ENCODE measurements around the gene HAGHL. TPM values are rescaled to one million over a fixed set of nuclear protein-coding genes. Genes with fewer than 3 reads are reported as not detected.
A peak's percentile ranks its signal among the peaks of the same experiment; 100 is the strongest.

Gene HAGHL, protein sequence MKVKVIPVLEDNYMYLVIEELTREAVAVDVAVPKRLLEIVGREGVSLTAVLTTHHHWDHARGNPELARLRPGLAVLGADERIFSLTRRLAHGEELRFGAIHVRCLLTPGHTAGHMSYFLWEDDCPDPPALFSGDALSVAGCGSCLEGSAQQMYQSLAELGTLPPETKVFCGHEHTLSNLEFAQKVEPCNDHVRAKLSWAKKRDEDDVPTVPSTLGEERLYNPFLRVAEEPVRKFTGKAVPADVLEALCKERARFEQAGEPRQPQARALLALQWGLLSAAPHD
- 1 to 10 TPM; 2.1 to 7.3 (median 3.5) TPM for polyA plus RNA-seq (ENCODE audit: insufficient read depth in 1 of 5, insufficient read length in 5 of 5, low replicate concordance in 1 of 5)
- long read RNA-seq, donor 1 = 0 reads
- long read RNA-seq, donor 2 = 0 reads
- long read RNA-seq, donor 3, partial matches to known transcripts = 0 of 1 reads
- long read RNA-seq, donor 3, other reads (novel, unspliced or antisense) = 0 of 1 reads
- long read RNA-seq, donor 4 = 0 reads
- long read RNA-seq, donor 5, partial matches to known transcripts = 8 of 17 reads
- long read RNA-seq, donor 5, other reads (novel, unspliced or antisense) = 8 of 17 reads
- long read RNA-seq, donor 6 = 0 reads
- long read RNA-seq, donor 7, partial matches to known transcripts = 0 of 1 reads
- long read RNA-seq, donor 7, other reads (novel, unspliced or antisense) = 0 of 1 reads
- long read RNA-seq, donor 8 = 0 reads

DNA sequence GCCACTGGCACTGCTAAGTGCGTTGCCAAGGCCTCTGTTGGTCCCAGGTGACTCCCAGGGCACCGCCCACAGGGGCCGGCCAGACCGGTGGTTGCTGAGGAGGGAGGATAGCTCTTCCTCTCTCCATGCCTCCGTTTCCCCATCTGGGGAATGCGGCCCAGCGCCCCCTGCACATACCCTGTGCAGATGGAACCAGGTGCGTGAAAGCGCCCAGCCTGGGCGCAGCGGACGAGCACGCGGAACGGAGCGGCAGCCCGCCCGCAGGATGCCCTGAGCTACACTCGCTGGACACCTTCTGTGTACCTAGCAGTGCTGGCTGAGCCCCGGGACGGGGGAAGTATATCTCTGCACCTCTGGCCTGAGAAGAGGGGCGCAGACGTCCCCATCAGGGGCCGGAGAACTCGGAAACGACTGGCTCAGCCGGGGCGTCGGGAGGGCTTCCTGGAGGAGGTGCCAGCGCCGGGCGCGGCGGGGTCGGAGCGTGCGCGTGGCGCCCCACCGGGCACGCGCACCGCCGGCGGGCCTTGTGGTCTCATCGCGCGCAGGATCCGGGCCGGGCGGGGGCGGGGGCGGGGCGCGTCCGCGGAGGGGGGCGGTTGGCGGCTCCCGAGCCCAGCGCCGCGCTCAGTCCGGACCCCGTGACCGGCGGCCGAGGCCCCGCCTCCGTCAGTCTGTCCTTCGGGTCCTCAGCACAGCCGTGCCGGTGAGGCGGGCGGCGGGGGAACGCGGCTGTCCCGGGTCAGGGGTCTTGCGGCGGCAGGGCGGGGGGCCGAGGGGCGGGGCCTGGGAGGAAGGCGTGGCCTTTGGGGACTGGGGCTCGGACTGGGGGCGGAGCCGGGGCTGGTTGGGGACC, at the start of gene HAGHL, which contains the start of gene CCDC78:
Gene HAGHL, plus strand, starts transcription at position 669 of the 853 bp plus-strand sequence. CDS start 404 bp downstream, outside the sequence.
Gene CCDC78, minus strand, starts transcription at position 6 of the 853 bp plus-strand sequence. CDS start 76 bp downstream, outside the sequence.
- no peak for DNase-seq

DNA sequence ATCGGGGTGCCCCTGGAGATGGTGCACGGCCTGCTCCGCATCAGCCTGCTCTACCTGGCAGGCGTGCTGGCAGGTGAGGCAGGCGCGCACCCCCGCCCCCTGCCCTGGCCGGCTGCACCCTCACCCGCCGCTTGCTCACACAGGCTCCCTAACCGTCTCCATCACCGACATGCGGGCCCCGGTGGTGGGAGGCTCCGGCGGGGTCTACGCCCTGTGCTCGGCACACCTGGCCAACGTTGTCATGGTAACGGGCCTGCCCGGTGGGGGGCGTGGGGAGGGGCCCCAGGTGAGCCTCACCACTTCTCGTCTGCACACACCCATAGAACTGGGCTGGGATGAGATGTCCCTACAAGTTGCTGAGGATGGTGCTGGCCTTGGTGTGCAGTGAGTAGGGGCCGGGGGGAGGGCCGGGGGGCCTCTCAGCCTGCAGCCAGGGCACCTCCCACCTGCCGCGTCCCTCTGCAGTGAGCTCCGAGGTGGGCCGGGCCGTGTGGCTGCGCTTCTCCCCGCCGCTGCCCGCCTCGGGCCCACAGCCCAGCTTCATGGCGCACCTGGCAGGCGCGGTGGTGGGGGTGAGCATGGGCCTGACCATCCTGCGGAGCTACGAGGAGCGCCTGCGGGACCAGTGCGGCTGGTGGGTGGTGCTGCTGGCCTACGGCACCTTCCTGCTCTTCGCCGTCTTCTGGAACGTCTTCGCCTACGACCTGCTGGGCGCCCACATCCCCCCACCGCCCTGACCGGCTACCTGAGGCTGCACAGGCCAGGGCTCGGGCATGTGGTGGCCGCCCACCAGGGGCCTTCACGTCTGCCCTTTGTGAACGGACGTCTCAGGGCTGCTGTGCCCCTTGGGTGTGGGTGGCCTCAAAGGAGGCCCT, 49.4 kb upstream of the HAGHL start:
- no peak for DNase-seq

DNA sequence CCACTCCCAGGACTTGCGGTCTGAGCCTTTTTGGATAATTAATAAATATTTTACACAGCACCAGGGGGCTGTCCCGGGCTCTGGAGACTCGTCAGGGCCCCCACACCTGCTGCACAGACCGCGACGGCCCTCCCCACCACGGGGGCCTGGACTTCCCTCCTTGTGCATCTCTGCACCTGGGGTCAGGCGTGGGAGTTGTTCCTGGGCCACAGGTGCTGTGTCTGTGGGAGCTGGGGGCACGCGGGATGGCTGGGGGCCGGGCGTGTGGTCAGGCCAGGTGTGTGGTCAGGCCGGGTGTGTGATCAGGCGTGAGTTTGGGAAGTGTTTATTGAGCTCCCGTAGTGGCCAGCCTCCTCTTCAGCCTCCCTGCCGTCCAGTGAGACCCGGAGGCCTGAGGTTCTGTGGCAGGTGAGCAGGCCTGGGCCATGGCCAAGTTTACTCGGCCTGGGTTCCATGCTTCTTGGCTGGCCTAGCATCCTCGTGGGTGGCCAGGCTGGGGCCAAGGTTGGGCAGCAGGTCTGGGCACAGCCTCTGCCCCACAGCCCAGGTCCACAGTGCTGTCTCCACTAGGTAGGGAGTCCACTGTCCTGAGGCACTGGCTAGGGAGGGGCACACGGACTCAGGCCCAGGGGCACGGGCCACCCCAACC, 48.6 kb upstream of the HAGHL start:
- no peak for DNase-seq

DNA sequence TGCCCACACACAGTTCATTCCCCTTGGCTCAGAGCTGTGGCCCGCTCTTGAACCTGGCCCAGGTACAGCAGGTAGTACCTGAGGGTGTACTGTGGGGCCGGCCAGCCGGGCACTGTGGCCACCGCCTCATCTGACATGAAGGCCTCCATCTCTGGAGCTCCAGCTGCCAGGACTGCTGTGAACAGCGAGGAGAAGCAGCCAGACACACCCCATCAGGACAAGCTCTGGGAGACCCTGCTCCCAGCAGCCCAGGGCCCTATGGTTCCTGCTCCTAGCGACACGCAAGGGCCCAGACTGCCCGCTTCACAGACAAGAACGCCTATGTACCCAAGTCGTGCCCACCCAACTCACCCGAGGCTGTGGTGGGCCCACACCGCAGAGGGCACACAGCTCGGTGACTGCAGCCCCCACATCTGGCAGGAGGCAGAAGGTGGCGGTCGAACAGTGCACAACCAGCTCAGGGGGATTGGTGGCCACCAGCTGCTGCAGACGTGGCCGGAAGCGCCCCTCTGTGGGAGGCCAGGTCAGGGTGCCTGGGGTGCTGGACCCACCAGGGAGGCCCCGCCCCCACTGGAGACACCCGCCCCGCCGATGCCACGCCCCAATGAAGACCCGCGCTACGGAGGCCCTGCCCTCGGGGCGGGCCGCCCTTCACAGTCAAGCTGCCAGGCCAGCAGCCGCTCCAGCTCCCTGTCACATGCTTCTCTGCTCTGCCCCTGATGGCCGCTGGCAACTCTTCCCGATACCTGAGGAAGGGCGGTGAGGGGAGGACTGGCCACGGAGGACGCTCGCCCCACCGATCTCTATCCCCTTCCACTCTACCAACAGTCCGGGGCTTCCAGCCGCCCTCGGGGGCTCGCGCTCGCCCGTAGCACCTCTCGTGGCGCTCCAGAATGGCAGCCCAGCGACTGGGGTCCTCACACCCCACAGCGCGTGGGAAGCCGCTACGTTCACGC, 47.8 kb upstream of the HAGHL start:
- peak; percentile 81 to 83 for DNase-seq

DNA sequence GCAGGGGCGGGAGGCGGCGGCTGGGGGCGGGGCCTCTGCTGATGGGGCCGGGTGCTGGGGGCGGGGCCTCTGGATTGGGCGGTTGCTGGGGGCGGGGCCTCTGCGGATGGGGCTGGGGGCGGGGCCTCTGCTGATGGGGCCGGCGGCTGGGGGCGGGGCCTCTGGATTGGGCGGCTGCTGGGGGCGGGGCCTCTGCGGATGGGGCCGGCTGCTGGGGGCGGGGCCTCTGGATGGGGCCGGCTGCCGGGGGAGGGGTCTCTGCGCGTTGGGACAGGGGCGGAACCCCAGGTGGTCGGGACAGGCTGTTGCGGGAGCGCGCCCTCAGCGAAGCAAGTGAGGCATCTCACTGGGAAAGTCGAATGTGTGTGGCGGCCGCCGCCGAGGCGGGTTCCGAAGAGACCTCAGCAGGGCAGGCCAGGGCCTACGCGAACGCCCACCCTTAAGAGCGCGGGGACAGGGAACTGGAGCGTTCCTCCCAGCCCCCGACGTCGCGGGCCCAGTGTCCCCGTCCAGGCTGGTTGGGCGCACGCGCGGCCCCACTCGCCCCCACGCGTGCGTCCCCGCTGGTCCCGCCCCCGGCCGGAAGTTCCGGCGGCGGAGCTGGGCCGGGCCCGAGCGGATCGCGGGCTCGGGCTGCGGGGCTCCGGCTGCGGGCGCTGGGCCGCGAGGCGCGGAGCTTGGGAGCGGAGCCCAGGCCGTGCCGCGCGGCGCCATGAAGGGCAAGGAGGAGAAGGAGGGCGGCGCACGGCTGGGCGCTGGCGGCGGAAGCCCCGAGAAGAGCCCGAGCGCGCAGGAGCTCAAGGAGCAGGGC, 46.9 kb upstream of the HAGHL start, which contains the start of gene STUB1:
Gene STUB1, plus strand, starts transcription at position 597 of the 811 bp plus-strand sequence. Its CDS starts 116 bp downstream, at position 713.
- peak; percentile 77 to 83 for DNase-seq

DNA sequence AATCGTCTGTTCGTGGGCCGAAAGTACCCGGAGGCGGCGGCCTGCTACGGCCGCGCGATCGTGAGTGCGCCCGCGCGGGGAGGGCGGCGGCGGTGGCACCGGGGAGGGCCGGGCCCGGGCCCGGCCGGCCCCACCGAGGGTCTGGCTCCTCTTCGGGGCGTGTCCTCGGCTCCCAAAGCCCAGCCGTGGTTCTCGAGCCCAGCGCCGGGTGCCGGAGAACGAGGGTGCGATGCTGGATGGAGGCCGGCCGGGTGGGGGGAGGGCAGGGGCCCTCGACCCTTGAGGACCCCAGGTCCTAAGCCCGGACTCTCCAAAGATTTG, 46.3 kb upstream of the HAGHL start:
- no peak for DNase-seq

DNA sequence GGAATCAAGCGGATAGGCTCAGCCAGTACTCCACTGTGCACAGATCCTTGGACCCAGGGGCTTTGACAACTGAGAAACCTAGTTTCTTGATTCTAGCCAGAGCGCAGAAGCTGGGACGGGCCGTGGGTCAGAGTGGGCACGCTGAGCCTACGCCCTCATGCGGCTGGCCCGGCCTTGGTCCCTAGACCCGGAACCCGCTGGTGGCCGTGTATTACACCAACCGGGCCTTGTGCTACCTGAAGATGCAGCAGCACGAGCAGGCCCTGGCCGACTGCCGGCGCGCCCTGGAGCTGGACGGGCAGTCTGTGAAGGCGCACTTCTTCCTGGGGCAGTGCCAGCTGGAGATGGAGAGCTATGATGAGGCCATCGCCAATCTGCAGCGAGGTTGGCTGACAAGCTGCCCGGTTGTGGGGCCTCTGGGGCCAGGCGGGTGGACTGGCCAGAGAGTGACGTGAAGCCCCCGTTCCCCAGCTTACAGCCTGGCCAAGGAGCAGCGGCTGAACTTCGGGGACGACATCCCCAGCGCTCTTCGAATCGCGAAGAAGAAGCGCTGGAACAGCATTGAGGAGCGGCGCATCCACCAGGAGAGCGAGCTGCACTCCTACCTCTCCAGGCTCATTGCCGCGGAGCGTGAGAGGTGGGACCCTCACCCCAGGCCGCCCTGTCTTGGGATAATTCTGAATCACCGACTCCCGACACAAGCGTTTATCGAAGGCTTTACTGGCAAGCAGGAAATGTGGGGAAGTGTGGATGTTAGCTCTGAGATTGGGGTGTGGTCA, 45.8 kb upstream of the HAGHL start:
- DNase-seq = no peak

DNA sequence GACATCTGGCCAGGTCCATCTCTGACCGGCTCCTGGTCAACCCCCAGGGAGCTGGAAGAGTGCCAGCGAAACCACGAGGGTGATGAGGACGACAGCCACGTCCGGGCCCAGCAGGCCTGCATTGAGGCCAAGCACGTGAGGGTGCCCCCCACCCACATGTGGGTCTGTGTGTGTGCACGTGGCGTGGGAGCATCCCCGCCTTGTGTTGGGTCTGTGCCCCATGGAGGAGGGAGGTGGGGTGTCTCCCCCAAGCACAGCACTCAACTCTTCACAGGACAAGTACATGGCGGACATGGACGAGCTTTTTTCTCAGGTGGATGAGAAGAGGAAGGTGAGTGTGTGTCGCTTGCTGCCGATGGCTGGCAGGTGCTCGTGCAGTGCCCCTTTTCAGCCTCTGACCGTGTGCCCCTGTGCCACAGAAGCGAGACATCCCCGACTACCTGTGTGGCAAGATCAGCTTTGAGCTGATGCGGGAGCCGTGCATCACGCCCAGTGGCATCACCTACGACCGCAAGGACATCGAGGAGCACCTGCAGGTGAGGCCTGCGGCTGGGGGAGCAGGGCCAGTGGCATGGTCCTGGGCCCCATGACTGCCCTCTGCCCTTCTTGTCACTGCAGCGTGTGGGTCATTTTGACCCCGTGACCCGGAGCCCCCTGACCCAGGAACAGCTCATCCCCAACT, 45.0 kb upstream of the HAGHL start:
- no peak for DNase-seq

DNA sequence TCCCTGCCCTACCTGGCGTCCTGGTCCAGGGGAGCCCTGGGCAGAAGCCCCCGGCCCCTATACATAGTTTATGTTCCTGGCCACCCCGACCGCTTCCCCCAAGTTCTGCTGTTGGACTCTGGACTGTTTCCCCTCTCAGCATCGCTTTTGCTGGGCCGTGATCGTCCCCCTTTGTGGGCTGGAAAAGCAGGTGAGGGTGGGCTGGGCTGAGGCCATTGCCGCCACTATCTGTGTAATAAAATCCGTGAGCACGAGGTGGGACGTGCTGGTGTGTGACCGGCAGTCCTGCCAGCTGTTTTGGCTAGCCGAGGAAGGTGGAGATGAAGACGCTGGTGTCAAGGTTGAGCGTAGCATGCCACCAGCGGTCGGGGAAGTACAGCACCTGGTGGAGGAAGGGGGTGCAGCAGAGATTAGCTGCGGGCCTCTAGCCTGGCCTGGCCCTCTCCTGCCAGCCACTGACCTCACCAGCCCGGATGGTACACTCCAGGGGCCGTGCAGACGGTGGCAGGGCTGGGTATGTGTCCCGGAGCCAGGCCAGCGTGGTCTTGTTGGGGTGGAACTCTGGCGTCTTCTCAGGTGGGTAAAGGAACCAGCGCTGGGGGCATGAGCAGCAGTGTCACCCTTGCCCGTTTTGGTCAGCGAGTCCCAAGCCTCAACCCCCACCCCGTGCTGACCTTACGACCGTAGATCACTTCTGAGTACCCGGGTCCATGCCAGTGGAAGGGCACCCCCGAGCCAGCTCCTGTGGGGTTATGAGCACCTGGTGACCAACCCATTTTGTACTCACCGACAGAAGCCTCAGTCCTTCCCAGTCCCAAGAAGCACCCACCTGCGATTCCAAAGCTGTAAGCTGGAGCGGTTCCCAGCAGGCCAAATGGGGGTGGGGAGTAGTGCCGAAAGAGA, 44.2 kb upstream of the HAGHL start:
- DNase-seq = no peak

DNA sequence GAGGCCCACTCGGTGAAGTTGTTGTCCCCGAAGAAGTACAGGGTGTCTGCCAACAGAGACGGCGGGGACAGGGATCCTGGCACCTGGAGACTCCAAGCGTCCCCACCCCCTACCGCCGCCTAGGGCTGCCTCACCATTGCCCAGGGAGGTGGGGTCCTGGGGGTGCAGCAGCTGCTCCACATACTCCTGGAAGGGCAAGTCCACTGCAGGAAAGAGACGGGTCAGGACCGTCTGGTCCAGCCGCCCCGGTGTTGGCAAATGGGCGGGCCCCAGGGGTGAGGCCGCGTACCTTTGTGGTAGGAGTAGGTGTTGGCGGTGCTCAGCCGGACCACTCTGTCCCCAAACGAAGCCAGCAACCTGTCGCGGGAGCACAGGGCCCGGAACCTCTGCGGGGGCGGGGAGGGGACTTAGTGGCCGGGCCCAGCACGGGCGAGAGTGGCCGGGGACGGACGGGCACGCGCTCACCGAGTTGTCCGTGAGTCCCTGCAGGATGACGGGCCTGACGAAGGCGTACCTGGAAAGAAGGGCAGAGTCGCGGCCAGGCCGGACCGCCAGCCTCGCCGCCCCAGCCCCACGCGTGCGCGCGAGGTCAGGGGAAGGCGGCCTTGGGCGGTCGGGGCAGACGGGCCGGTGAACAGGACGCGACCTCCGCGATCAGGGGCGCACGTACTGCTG, 43.4 kb upstream of the HAGHL start:
- DNase-seq = no peak

DNA sequence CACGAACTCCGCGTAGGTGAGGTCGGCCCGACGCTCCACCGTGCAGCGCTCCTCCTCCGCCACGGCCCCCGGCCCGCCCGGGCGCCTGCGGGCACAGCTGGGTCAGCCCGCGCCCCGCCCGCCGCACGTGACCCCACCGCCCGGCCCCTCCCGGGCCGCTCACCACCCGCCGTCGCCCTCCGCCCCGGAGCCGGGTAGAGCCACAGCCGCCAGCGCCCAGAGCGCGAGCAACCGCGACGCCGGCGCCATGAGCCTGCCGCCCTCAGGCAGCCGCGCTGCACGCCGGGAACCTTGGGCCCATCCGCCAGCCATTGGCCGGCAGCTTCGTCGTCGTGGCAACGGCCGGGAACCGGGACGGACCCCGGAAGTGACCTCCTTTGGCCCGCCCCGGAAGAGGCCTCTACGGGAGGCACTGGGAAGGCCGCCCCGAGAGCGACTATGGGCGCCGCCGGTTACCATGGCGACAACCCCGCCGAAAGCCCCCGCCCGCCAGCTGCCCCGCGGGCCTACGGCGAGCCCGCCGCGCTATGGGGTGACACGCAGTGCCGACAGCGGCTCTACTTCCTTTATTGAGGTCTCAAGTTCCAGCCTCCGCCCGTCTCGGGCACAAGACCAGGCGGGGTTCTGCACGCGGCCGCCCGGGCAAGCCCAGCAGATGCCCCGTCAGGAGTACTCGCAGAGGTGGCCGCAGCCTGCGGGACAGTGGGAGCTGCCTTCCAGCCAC, 42.7 kb upstream of the HAGHL start, which contains the start of gene JMJD8:
Gene JMJD8, minus strand, starts transcription at position 264 of the 724 bp plus-strand sequence. Its CDS starts 15 bp downstream, at position 249.
- DNase-seq = peak; percentile 93

DNA sequence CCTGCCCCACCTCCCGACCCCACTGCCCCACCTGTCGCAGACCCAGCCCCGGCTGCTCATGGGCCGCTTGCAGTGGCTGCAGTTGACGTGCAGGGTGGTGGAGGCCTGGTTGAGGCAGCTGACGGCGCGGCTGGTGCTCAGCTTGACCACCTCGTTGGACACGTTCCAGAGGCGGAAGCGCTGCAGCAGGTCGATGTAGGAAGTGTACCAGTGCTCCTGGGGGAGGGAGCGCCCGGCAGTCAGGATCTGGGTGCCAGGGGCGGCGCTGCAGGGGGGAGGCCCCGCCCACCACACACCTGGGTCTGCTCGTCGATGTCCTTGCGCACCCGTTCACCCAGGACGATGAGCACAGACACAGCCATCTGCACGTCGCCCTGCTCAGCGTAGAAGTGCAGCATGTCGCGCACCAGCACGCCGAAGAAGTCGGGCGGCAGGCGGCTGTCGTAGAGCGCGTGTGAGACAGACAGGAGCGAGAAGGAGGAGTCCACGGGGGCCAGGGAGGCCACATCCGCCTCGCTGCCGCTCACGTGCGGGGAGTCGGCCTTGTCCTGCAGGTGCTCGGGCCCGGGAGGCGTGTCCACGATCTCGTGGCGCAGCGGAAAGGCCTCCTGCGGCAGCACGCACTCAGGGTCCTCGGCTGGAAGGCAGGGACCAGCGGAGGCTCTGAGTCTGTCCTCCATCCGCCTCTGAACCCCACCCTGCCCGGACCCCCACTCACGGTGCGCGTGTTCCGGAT, 41.8 kb upstream of the HAGHL start:
- DNase-seq = no peak

DNA sequence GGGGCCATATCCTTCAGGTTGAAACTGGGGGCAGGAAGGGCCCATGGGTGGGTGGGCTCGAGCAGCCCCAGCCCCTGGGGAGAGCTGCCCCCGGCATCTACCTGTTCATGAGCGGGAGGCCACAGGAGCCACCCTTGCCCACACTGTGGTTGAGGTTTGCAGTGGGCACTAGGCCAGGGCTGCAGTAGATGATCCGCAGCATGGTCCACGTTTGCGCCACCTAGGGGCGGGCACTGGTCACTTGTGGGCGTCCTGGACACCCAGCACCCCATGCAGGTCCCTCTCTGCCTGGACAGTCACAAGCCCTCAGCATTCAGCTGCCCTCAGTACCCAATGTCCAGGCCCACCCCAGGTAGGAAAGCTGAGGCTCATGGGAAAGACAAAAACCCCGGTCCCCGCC, 40.9 kb upstream of the HAGHL start:
- no peak for DNase-seq
